Astrocyte (in vitro differentiated cells and primary cell): ENCODE data around the gene GPX4. TPM values are rescaled to one million over a fixed set of nuclear protein-coding genes. Genes with fewer than 3 reads are reported as not detected.

ENCODE experiments used
- DNase-seq: peaks from one replicate; pipeline ENCODE4 v3.0.0-alpha.2; 2010; ENCODE audit warnings: low read depth
- FAIRE-seq: peaks from 2 replicates; lab custom pipeline; 2011; peaks lifted over from hg19 to GRCh38; lab: Jason Lieb, UNC
- H2AFZ ChIP-seq: 2 replicates; pipeline ENCODE4 v1.6.0; 2012; ENCODE audit warnings: low read depth, low read length, inconsistent platforms
- H3K27ac ChIP-seq: 2 replicates; pipeline ENCODE4 v1.5.1; 2011; ENCODE audit warnings: low read depth, low read length, inconsistent platforms
- H3K27me3 ChIP-seq: 2 replicates; pipeline ENCODE4 v1.6.0; 2011; ENCODE audit warnings: low read length, inconsistent platforms; ENCODE audit not compliant: insufficient read depth
- H3K36me3 ChIP-seq: 2 replicates; pipeline ENCODE4 v1.5.1; 2011; ENCODE audit warnings: low read length, inconsistent platforms; ENCODE audit not compliant: insufficient read depth
- H3K4me1 ChIP-seq: 2 replicates; pipeline ENCODE4 v1.5.1; 2011; ENCODE audit warnings: low read length, inconsistent platforms; ENCODE audit not compliant: insufficient read depth
- H3K4me2 ChIP-seq: 2 replicates; pipeline ENCODE4 v1.6.0; 2012; ENCODE audit warnings: low read length, inconsistent platforms
- H3K4me3 ChIP-seq: 2 replicates; pipeline ENCODE4 v1.5.1; 2011; ENCODE audit warnings: low read depth, mild to moderate bottlenecking, low read length, inconsistent platforms; ENCODE audit not compliant: insufficient read depth
- H3K79me2 ChIP-seq: 2 replicates; pipeline ENCODE4 v1.6.0; 2012; ENCODE audit warnings: mild to moderate bottlenecking, low read length, inconsistent platforms; ENCODE audit not compliant: insufficient read depth
- H3K9ac ChIP-seq: 2 replicates; pipeline ENCODE4 v1.6.0; 2012; ENCODE audit warnings: mild to moderate bottlenecking, low read length, inconsistent platforms
- H3K9me3 ChIP-seq: 2 replicates; pipeline ENCODE4 v1.5.1; 2012; ENCODE audit warnings: low read depth, mild to moderate bottlenecking, low read length, inconsistent platforms; ENCODE audit not compliant: insufficient read depth
- H4K20me1 ChIP-seq: 2 replicates; pipeline ENCODE4 v1.6.0; 2012; ENCODE audit warnings: low read length, inconsistent platforms; ENCODE audit not compliant: insufficient read depth
- H3K27ac Mint-ChIP-seq: one replicate; pipeline ENCODE4 v1.8.0; 2021; ENCODE audit warnings: mild to moderate bottlenecking, mixed read lengths; ENCODE audit not compliant: unreplicated experiment
- H3K27me3 Mint-ChIP-seq: one replicate; pipeline ENCODE4 v1.8.0; 2021; ENCODE audit warnings: low read depth, mixed read lengths; ENCODE audit not compliant: unreplicated experiment
- H3K36me3 Mint-ChIP-seq: one replicate; pipeline ENCODE4 v1.8.0; 2021; ENCODE audit warnings: low read depth, mixed read lengths; ENCODE audit not compliant: unreplicated experiment
- H3K4me1 Mint-ChIP-seq: one replicate; pipeline ENCODE4 v1.8.0; 2021; ENCODE audit warnings: low read depth, mixed read lengths; ENCODE audit not compliant: unreplicated experiment
- H3K4me3 Mint-ChIP-seq: one replicate; pipeline ENCODE4 v1.8.0; 2021; ENCODE audit warnings: mild to moderate bottlenecking, moderate library complexity, mixed read lengths; ENCODE audit not compliant: unreplicated experiment
- H3K9me3 Mint-ChIP-seq: one replicate; pipeline ENCODE4 v1.8.0; 2021; ENCODE audit warnings: mild to moderate bottlenecking, mixed read lengths; ENCODE audit not compliant: unreplicated experiment
- CTCF ChIP-seq: IDR thresholded peaks from 2 replicates; pipeline ENCODE4 v1.5.1; 2011; ENCODE audit warnings: low read depth, mild to moderate bottlenecking, inconsistent platforms, low read length, moderate library complexity; ENCODE audit not compliant: insufficient read depth
- EZH2 ChIP-seq: IDR thresholded peaks from 2 replicates; pipeline ENCODE4 v1.6.1; 2012; ENCODE audit warnings: mild to moderate bottlenecking, low read length, inconsistent platforms; ENCODE audit not compliant: insufficient read depth
- total RNA-seq: library from RNA; stranded (reverse); gene quantifications from 2 replicates; pipeline ENCODE4 v1.2.1, GENCODE V29; 2021

GPX4 gene
- total RNA-seq, 1 donor from 2014 or later, result 325 TPM

GRCh38 chr19:1151037-1151724 is 47.4 kb downstream of the GPX4 start:
- Mint-ChIP-seq H3K4me1 (no peaks in the 10 kb centered on the region), H3K27ac (no peak overlapping the region), H3K36me3 (peaks cover 2% of the 10 kb centered on the region), H3K27me3 (no peaks in the 10 kb centered on the region), H3K9me3 (no peaks in the 10 kb centered on the region), H3K4me3 (no peak overlapping the region)
- Histone ChIP-seq H2AFZ (no peak overlapping the region), H3K9ac (no peak overlapping the region), H4K20me1 (peaks cover 38% of the 10 kb centered on the region), H3K4me3 (no peak overlapping the region), H3K36me3 (no peaks in the 10 kb centered on the region), H3K4me1 (peaks cover 11% of the 10 kb centered on the region), H3K27ac (no peak overlapping the region), H3K27me3 (no peaks in the 10 kb centered on the region), H3K4me2 (no peak overlapping the region), H3K9me3 (no peaks in the 10 kb centered on the region), H3K79me2 (peaks cover 15% of the 10 kb centered on the region)
- TF ChIP-seq CTCF (no peak), EZH2 (no peak)
- FAIRE-seq (no peak), DNase-seq (no peak)

- no peaks in the 10 kb centered on the region for H3K36me3 ChIP-seq
- no peaks in the 10 kb centered on the region for H3K9me3 ChIP-seq
- Mint-ChIP-seq H3K9me3 (no peaks in the 10 kb centered on the region), H3K27ac (peak overlapping the region; percentile 34), H3K27me3 (no peaks in the 10 kb centered on the region), H3K4me1 (no peaks in the 10 kb centered on the region), H3K4me3 (no peak overlapping the region), H3K36me3 (peaks cover 2% of the 10 kb centered on the region)
- no peaks in the 10 kb centered on the region for H3K27me3 ChIP-seq
- peaks cover 21% of the 10 kb centered on the region for H3K79me2 ChIP-seq
- FAIRE-seq (no peak), DNase-seq (no peak)
- TF ChIP-seq CTCF (no peak), EZH2 (no peak)
- H3K4me2 ChIP-seq, result no peak overlapping the region
- no peak overlapping the region for H3K4me3 ChIP-seq
- H3K9ac ChIP-seq, result no peak overlapping the region
- H4K20me1 ChIP-seq, result peaks cover 45% of the 10 kb centered on the region
- peaks cover 11% of the 10 kb centered on the region for H3K4me1 ChIP-seq
- no peak overlapping the region for H2AFZ ChIP-seq
- H3K27ac ChIP-seq, result no peak overlapping the region
Observed at GRCh38 chr19:1151917-1152587, 48.3 kb downstream of the GPX4 start.
